NCI-H128 (cell line): ENCODE measurements around the gene NOC2L.

Experiments
- DNase-seq: peaks from one replicate; lab custom pipeline; 2025; ENCODE audit not compliant: unreplicated experiment; lab: John Stamatoyannopoulos, UW

Gene NOC2L

DNA sequence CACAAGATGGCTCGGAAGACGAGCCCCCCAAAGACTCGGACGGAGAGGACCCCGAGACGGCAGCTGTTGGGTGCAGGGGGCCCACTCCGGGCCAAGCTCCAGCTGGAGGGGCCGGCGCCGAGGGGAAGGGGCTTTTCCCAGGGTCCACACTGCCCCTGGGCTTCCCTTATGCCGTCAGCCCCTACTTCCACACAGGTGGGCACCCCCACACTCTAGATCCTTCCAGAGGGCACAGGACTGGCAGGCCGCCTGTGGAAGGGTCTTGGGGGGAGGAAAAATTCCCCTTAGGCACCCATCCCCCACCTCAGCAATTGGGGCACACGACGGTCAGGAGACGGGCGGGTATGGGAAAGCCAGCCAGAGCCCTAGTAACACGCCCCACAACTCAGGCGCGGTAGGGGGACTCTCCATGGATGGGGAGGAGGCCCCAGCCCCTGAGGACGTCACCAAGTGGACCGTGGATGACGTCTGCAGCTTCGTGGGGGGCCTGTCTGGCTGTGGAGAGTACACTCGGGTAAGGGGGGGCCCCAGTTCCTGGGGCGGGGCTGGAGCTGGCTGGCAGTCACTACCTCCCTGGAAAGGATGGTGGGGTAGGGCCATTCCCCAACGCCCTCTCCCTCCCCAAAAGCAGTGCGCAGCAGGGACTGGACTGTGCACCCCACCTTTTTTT is 16.1 kb downstream of the NOC2L start:
- DNase-seq, result no peak

- DNase-seq, result no peak
Observed at GRCh38 chr1:942411-942821, 16.6 kb downstream of the NOC2L start.

DNA sequence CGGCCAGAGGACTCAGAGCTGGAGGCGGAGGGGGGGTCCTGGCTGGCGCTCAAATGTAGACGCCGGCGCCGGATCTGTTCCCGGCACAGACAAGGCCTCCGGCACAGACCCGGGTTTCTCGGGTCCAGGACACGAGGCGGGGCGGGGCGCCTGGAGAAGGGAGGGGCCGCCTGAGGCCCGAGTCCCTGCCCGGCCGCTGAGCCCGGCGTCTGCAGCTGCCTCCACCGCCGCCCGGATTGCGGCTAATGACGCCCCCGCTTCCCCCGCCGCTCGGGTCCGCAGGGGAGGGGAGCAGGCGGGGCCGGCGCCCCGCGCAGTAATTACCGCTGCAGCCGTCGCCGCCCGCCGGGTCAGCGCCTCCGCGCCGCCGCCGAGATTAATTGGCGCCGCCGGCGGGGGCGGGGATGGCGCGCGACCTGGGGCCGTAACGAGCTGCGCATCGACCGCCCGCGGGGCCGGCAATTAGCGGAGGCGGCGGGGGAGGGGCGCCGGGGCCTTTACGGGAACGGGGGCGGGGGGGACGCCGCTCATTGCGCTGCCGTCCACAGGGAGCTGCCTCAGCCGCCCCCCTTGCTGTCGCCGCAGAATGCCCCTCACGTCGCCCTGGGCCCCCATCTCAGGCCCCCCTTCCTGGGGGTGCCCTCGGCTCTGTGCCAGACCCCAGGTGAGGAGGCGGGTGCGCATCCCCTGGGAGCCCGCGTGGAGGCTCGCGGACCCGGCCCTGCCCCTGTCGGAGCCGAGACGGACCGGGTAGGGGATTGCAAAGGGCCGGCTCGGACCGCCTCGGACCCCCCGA is 17.3 kb downstream of the NOC2L start:
- no peak for DNase-seq

- DNase-seq, result no peak
Observed at GRCh38 chr1:941015-941587, 18.0 kb downstream of the NOC2L start.

- peak; percentile 25 for DNase-seq
Observed at GRCh38 chr1:940107-941014, 18.7 kb downstream of the NOC2L start.

GRCh38 chr1:939511-940106 is 19.4 kb downstream of the NOC2L start:
- no peak for DNase-seq

- DNase-seq, result no peak
Observed at GRCh38 chr1:938711-939489, 20.2 kb downstream of the NOC2L start.

DNA sequence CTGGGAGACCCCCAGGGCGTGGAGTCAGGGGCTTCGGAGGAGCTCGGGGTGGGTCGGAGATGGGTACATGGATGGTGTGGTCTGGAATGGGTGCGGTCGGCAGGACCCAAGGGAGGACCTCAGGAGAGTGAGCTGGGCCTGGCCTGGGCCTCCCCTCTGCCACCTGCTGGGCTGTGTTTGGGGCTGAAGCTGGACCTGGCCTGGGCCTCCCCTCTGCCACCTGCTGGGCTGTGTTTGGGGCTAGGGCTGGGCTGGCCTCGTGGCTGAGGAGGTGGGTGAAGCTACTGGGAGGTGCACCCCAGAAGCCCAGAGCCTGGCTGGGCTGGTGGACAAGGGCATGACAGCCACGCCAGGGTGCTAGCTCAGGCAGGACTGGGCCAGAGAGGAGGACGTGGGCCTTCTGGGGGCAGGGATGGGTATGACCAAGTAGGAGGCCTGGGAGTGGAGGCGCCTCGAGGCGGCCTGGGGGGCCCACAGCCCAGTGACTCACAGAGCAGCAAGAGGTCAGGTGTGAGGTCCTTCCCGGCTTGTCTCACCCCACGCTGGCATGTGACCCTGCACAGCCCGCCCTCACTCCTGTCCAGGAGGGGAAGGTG is 20.9 kb downstream of the NOC2L start:
- DNase-seq, result no peak

DNA sequence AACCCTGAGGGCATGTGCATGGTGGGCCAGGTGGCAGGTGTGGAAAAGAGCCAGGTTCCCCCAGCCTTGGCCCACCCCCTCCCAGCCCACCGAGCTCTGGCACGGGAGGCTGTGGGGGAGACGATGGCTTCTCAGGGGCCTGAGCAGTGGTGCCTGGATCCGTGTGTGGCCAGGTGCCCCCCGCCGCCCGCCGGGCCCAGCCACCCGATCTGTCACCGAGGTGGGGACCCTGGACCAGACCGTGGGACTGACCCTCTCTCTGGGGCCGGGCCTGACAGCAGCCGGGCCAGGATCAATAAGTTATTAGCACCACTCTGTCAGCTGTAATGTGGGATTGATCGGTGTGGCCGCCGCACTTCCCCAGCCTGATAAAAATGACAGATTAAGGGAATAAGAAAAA is 21.5 kb downstream of the NOC2L start:
- no peak for DNase-seq

DNA sequence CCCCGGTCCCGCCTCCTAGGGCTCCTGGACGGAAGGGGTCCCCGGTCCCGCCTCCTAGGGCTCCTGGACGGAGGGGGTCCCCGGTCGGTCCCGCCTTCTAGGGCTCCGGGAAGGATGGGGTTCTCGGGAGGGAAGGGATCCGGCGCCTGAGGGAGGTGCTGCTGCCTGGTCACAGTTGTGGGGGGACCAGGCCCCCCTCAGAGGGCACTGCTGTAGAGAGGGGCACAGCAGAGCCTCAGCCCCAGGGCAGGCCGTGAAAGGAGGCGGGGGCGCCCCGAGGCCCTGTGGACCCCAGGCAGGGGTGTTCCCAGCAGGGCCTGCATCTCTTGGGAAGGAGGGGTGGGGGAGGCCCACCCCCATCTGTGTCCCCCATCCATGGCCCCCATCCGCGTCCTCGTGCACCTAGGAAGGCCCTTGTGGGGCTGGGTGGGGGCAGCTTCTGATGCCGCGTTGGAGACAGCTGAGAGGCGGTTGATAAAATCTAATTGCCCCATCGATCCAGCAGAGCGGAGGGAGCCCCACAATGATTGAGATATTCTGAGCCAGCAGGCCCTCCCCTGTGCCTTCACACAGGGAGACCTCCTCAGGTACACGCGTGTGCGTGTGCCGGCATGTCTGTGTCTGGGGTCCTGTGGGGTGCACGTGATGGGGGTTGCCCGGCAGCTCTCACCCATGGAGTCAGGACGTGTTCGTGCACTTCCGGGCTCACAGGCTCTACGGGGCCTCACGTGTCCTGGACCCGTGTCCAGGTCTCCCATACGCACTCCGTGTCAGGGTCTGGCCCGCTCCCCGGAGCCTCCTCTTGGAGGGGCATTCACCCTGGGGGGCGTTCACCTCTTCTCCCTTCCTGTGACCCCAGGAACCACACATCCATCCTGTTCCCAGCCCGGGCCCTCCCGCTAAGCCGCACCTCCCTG is 22.4 kb downstream of the NOC2L start:
- no peak for DNase-seq

- peak; percentile 73 for DNase-seq
Observed at GRCh38 chr1:935751-936231, 23.3 kb downstream of the NOC2L start.

DNA sequence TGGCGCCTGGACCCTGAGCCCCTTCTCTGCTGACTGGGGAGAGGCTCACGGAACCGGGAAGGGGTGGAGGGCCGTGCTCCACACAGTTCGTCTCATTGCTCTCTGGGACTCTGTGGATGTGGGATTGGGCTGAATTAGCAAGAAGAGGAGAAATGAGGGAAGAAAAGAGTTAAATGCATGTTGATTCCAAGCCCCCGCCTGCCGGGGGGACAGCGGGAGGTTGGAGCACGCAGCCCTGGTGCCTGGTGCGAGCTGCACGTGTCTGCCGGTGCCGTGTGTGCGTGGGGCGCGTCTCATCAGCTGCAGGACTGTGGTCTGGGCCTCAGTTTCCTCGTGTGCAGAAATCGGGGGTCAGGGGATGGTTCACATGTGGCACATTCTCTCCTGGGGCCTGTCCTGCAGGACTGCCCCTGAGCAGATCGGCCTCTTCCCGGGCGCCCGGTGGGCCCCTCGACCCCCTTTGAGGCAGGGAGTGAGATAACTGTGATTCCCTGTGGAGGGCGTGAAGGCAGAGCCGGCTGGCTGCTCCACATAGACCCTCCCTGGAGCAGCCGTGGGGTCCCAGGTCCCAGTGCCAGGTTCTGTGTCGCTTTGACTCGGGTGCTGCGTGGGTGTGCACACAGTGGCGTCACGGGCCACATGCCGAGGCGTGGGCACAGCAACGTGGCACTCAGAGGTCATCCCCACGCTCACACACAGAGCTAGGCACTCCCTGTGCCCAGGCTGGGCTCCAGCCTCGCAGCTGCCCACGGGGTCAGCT is 23.9 kb downstream of the NOC2L start:
- no peak for DNase-seq

- DNase-seq, result no peak
Observed at GRCh38 chr1:933603-933940, 25.5 kb downstream of the NOC2L start.

- DNase-seq, result no peak
Observed at GRCh38 chr1:932776-933602, 26.1 kb downstream of the NOC2L start.

- no peak for DNase-seq
Observed at GRCh38 chr1:932173-932510, 26.9 kb downstream of the NOC2L start.

- no peak for DNase-seq
Observed at GRCh38 chr1:931380-932172, 27.5 kb downstream of the NOC2L start.
